GM18870 (cell line): ENCODE results near the gene S100P.
"Not testable (repeated sequence)": the region's sequence is repeated elsewhere in the genome, so short reads cannot be mapped to it uniquely, and the experiment has no call there.

Experiments used
- ATAC-seq: cut with Tn5 transposase; IDR thresholded peaks from one replicate; pipeline ENCODE4 v1.9.1; 2021; ENCODE audit warnings: moderate library complexity; ENCODE audit not compliant: unreplicated experiment

Gene S100P

DNA sequence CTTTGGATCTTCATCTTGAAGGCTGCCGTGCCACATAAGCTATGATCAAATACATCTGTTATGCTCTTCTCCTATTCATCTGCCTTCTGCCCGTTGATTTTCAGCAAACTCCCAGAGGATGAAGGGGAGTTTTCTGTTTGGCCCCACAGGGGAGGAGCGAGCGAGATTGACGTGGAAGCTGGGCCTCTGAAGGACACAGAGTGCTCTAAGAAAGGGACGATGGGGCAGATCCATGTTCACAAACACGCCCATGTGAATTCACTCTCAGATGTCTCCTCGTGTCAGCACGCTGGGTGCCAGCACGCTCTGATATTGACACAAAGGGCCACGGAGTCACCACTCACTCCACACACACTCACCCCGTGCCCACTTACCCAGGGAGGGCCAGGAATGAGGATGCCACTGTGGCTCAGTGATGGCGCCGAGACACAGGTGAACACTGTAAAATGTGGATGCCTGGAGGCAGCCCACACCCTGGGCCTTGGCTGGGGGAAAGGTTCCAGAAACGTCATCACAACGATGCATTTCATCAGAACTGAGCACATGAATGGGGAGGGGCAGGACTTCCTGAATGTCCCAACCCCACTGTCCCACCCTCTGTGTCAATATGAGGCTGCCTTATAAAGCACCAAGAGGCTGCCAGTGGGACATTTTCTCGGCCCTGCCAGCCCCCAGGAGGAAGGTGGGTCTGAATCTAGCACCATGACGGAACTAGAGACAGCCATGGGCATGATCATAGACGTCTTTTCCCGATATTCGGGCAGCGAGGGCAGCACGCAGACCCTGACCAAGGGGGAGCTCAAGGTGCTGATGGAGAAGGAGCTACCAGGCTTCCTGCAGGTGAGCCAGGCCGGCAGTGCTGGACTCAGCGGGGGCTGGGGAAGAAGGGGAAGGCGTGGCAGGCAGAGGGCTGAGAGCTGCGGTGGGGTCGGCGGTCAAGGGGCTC is at the start of gene S100P:
S100P (plus strand) TSS at position 648 of the 946 bp plus-strand sequence; CDS start at position 703, 55 bp downstream.
- ATAC-seq, result no peak

DNA sequence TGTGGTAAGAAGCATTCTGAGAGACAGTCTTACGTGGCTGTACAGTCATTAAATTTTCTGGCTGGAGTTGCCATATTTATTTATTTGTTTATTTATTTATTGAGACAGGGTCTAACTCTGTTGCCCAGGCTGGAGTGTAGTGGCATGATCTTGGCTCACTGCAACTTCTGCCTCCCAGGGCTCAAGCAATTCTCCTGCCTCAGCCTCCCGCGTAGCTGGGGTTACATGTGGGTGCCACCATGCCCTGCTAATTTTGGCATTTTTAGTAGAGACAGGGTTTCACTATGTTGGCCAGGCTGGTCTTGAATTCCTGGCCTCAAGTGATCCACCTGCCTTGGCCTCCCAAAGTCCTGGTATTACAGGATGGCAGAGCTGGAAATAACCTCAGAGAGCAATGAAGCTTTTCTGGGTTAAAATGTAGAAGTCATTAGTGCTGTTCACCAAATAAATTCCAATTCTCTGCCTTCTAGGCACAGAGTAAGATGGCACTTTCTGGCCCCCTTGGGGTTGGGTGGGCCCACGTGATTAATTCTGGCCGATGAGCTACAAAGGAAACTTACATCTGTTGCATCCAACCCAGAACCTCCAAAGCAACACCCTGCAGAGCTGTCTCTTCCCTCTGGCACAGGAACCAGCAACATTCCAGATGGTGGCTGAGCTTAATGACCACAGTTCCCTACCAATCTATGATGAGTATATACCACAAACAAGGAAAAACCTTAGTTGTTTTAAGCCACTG is 48.7 kb upstream of the S100P start:
- ATAC-seq, result no peak

DNA sequence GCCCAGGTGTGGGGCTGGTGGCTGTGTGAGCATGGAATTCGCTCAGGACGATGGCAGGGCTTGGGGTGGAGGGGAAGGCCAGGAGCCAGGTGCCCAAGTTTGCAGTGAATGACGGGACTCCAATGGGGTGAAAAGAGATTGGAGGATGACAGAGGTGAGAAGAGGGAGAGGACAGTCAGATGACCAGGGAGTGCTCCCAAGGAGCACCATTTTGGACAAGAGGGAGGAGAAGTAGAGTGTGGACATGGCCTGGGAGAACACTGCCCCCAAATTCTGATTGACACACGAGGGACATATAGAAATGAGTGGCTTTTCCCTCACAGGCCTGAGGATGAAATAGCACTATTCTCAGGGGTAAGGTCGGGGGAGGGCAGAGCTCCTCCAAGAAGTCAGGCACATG is 46.5 kb upstream of the S100P start:
- no peak for ATAC-seq

DNA sequence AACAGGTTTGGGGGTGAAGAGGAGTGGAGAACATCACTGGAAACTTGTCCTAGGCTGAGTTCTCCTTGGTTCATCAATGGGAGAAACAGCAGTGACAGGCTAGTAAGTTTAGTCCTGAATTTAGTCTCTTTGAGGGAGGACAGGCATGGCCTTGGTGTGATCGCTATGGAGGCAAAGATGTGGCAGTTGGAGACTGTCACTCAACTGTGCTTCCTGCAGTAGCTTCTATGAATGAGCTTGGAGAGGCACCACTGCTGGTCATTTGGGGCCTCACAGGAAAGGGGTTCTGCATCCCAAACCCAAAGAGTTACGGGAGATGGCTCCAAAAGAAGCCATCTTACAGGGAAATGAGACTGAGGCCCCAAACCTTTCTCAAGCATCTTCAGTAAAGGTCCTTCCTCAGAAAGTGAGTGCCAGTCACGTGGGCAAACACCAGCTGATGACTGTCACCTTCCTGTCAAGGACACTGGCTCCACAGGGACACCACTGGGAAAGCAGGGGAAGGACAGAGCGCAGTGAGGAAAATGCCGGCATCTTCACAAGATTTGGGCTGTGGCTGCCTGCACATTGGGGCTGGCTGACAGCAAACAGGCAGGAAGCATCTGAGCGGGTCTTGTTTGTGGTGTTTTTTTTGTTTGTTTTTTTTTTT is 46.0 kb upstream of the S100P start:
- no peak for ATAC-seq

DNA sequence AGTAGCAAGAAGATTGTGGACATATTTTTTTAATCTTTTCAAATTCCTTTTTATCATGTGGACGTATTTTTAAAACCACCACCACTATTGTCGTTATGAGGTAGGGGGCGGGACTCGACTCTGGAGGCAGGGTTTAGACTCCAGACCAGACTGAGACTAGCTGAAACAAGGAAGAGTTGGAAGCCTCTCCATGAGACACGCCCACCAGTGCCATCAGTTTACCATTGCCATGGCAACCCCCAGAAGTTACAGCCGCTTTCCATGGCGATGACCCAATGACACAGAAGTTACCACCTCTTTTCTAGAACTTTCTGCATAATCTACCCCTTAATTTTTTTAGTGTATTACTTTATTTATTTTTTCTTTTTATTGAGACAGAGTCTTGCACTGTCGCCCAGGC is 44.5 kb upstream of the S100P start:
- ATAC-seq, result no peak

DNA sequence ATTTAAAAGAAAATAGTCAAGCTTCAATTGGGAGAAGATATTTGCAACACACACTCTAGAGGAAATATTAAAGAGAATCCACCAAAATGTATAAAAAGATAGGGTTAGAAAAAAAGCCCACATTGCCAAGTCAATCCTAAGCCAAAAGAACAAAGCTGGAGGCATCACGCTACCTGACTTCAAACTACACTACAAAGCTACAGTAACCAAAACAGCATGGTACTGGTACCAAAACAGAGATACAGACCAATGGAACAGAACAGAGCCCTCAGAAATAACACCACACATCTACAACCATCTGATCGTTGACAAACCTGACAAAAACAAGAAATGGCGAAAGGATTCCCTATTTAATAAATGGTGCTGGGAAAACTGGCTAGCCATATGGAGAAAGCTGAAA is 39.5 kb upstream of the S100P start:
- ATAC-seq, result not testable (repeated sequence)

DNA sequence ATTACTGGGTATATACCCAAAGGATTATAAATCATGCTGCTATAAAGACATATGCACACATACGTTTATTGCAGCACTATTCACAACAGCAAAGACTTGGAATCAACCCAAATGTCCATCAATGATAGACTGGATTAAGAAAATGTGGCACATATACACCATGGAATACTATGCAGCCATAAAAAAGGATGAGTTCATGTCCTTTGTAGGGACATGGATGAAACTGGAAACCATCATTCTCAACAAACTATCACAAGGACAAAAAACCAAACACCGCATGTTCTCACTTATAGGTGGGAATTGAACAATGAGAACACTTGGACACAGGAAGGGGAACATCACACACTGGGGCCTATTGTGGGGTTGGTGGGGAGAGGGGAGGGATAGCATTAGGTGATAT is 38.4 kb upstream of the S100P start:
- ATAC-seq, result not testable (repeated sequence)

DNA sequence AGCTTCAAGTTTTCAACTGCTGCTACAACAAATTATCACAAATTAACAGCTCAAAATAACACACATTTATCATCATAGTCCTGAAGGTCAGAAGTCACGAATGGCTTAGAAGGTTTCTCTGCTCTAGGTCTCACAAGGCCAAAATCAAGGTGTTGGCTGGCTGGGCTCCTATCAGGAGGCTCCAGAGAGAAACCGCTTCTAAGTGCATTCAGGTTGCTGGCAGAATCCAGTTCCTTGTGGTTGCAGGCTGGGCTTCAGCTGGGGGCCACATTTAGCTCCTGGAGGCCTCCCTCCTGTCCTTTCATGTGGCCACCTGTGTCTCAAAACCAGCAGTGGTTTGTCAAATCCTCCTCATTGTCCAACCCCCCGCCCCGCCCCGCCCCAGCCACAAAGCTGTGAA is 37.8 kb upstream of the S100P start:
- no peak for ATAC-seq

DNA sequence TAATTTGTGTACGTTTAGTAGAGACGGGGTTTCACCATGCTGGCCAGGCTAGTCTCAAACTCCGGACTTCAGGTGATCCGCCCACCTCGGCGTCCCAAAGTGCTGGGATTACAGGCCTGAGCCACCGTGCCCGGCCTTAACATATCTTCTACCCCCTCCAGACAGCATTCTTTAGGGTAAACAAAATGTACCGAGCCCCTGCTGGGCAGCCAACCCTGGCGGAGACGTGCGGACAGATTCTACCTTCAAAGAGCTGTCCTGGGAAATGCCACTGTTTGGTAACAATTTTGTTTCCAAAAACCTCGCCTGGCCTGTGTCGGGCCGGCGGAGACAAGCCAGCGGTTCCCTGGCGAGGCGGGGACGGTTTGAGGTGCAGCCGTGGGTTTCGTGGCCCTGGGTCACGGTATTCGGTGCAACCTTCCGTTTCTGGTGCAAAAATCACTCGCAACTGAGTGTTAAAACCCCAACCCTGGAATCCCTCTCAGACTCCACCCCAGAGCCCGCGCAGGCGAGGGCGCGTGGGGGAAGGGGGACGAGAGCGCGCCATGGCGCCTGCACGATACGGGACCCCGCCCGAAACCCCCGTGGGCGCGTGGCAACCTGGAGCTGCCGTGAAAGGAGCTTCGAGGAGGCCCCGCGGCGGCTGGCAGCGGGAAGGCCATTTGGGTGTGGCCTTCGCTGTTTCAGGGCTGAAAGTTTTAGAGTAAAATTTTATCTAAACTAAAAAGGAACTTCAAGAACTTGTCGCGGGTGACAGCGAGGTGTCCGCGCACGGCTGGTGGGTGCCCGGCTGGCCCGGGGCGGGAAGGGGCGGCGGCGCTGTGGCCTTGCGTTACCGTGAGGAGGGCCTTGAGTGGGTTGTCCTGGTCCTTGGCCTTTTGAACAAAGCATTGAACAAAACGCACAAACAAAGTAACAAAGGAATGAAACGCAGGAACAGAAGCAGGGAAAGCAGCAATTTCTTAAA is 36.2 kb upstream of the S100P start:
- ATAC-seq, result no peak

DNA sequence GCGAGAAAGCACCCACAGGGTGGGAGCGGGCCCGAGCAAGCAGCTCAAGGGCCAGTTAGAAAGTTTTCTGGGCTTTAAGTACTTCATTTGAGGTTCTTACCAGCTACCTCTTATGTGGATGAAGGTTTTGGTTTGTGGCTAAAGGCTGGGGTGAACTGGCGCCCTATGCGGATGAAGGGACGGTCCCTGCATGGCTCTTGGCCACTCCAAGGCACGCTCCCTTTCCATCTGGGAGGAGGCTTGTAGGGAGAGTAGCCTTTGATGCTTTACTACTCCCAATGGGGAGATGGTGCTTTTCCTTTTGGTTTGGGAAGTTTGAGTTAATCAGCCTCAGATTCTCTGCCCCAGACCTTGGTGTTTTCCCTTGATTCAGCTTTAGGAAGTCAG is 35.5 kb upstream of the S100P start:
- no peak for ATAC-seq

DNA sequence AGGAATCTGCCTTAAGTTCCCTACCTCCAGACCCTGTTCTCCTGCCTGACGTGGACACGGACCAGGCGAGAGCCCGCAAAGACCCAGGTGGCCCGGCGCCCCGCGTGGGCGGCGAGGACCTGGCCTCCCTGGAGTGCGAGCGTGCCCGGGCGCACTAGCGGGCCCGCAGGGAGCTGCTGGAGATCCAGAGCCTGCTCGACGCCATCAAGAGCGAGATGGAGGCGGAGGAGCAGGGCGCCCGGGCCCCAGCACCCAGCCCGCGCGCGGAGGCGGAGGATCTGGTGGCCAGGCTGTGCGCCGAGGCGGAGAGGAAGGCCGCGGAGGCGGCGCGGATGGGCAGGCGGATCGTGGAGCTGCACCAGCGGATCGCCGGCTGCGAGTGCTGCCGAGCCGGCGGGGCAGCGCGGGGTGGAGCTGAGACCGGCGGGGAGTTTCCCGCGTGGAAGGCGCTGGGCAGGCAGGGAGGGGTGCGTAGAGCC is 35.0 kb upstream of the S100P start:
- no peak for ATAC-seq

DNA sequence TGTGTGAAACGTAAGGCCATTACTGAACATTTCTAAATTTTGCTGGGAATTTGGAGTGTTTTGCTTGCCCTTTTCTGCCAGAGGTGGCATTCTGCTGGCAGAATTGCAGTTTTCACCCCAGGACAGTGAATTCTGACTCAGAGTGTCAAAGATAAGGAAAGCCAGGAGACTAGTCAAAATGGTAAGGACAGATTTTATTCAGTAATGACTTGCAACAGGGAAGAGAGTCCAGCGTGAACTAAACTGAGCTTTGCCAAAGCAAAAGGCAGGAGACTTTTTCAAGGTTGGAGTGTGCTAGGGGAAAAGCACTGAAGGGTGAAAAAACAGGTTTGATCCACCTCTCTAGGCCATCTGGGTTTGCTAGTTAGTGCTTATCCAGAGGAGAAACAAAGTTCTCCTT is 33.8 kb upstream of the S100P start:
- no peak for ATAC-seq

DNA sequence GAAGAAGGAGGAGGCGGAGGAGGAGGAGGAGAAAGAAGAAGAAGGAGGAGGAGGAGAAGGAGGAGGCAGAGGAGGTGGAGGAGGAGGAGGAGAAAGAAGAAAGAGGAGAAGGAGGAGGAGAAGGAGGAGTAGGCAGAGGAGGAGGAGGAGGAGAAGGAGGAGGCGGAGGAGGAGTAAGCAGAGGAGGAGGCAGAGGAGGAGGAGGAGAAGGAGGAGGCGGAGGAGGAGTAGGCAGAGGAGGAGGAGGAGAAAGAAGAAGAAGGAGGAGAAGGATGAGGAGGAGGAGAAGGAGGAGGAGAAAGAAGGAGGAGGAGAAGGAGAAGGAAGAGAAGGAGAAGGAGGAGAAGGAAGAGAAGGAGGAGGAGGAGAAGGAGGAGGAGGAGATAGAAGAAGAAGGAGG is 33.2 kb upstream of the S100P start:
- ATAC-seq, result no peak

DNA sequence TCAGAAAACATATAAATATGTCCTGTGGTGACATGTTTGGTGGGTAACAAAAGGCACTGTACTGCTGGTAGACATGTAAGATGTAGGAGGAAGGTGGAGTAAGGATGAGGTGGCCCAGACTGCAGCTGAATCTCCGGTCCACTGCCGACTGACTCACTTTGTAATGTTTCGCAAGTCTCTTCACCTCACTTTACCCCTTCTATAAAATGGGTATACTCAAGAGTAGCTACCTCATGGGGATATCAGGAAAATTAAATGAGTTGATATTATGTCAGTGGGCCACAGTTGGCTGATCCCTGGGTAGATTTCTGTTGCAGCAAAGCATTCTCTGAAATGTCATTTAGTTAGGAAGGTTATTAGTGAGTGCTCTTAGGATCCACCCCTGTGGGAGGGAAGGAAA is 31.1 kb upstream of the S100P start:
- ATAC-seq, result no peak

DNA sequence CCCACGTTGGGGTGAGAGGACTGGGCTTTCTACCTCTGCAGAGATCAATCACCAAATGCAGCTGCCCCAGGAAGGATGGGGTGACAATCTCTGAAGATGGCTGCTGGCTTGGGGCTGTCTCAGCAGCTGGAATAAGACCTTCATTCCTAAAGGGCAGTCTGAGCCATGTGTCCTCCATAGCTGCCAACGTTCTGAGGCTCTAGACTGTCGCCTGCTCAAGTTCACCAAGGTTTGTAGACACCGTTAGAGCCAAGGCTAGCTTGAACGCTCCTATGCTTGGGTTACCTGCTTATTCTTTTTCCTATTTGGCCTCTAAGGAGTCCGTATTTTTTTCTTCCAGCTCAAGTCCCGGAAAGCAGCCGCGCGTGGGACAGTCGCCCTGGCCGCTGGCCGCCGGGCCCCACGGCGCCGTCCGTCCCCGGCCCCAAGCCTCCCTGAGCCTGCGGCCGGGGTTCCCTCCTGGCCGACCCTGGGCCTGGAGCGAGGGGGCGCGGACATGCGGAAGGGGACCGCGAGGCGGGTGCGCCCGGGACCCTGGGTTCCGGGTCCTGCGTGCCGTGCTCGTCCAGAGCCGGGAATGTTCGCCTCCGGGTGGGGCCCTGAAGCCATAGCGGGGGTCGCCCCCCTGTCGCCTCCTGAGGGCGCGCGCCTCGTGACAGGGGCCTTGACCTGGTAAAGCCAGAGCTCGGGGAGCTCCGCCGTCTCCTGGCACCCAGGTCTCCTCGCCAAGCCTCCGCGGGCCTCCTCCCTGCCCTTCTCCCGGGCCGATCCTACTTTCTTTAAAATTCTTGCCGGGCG is 29.9 kb upstream of the S100P start:
- ATAC-seq, result no peak

DNA sequence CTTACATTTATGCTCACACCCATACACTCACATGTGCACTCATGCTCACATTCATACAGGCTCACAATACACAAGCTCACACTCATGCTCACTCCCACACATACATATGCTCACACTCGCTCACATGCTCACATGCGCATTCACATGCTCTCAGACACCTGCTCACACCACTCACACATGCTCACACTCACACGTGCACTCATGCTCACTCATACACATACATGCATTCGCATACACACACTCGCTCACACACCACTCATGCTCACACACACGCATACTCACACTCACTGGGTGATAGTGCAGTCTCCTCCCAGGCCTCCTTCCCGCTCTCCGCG is 28.4 kb upstream of the S100P start:
- no peak for ATAC-seq

DNA sequence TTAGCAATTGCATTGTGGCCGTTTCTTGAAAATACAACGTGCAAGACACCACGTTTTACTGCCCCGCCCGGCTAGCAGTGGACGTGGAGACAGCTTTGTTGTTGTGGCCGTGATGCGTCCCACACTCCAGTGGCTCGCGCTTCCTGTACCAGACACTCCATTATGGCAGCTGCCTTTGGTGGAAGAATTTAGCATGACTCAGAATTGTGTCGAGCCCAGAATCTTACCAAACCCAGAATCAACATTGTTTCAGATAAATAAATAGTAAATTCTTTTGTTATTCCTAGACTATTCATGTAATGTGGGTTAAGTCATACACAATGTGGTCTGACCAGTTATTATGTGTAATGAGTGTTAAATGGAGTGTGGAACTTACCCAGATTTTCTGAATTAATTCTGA is 25.3 kb upstream of the S100P start:
- no peak for ATAC-seq

DNA sequence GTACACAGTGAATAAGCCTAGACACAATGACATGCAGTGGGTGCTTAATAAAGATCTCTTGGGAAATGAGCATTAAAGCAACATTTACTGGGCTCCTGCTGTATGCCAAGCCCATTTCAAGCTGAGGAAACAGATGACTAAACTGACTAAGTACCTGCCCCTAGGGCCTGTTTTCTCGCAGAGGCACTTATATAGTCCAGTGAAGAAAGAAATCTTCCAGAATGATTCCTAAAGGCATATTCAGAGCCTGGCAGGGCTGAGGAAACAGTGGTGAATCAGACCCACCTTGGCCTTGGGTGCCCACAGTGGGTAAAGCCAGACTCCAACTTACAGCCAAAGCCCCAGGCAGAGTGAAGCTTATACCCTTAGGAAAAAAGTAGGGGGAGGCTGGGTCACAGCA is 22.0 kb upstream of the S100P start:
- no peak for ATAC-seq

DNA sequence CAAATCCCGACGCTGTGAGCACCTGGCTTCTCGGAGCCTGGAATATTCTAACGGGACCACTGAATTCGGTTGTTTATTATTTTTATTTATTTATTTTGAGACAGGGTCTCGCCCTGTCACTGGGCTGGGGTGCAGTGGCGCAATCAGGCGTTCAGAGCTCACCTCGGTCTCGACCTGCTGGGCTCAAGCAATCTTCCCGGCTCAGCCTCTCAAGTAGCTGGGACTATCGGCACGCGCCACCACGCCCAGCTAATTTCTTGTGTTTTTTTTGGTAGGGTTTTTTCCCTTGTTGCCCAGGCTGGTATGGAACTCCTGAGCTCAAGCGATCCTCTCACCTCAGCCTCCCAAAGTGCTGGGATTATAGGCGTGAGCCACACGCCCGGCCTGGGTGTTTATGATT is 21.5 kb upstream of the S100P start:
- ATAC-seq, result no peak
